Activated B cell treated with CpG ODN at 0.5 μM for 24 hours (primary cell): ENCODE data around the gene ACD. TPM values are rescaled to one million over a fixed set of nuclear protein-coding genes. Genes with fewer than 3 reads are reported as not detected.

ENCODE experiments used
- ATAC-seq: fragments of 200-7000 bp; cut with Tn5 transposase; one replicate; pipeline ENCODE4 v1.10.0; 2021; ENCODE audit warnings: low read depth, mild to moderate bottlenecking, moderate library complexity
- CTCF ChIA-PET: fragments of 350-600 bp; sonication (Branson Sonifier 250); formaldehyde crosslinking; loops from one replicate; lab custom pipeline; 2021; ENCODE audit warnings: antibody characterized with exemption; lab: Charles Lee
- POLR2A ChIA-PET: fragments of 350-600 bp; sonication (Branson Sonifier 250); formaldehyde crosslinking; loops from one replicate; lab custom pipeline; 2021; ENCODE audit warnings: antibody characterized with exemption; lab: Charles Lee
- DNase-seq: peaks from one replicate; pipeline ENCODE4 v3.0.0; 2022
- H3K27ac Mint-ChIP-seq: one replicate; pipeline ENCODE4 v1.8.0; 2020; ENCODE audit warnings: mixed read lengths
- H3K27me3 Mint-ChIP-seq: one replicate; pipeline ENCODE4 v1.8.0; 2021; ENCODE audit warnings: mixed read lengths
- H3K36me3 Mint-ChIP-seq: one replicate; pipeline ENCODE4 v1.8.0; 2021; ENCODE audit warnings: low read depth, mixed read lengths
- H3K4me1 Mint-ChIP-seq: one replicate; pipeline ENCODE4 v1.8.0; 2021; ENCODE audit warnings: mixed read lengths
- H3K4me3 Mint-ChIP-seq: one replicate; pipeline ENCODE4 v1.8.0; 2020; ENCODE audit warnings: mild to moderate bottlenecking, mixed read lengths
- H3K9me3 Mint-ChIP-seq: one replicate; pipeline ENCODE4 v1.8.0; 2020; ENCODE audit warnings: mixed read lengths
- intact Hi-C: fragments of 100-400 bp; cut with micrococcal nuclease; formaldehyde crosslinking; loops from one replicate; pipeline ENCODE4 v1.15.1; 2024
- total RNA-seq: library from RNA; stranded (reverse); gene quantifications from 2 replicates; pipeline ENCODE4 v1.2.3, GENCODE V29; 2022
- TF ChIP-seq, protein P1 (sequence below): fragments of 200-600 bp; IDR thresholded peaks from one replicate; pipeline ENCODE4 v1.8.0; 2022; ENCODE audit warnings: antibody characterized with exemption, mild to moderate bottlenecking

Gene ACD
- total RNA-seq, 1 donor from 2014 or later = 38.2 TPM

DNA sequence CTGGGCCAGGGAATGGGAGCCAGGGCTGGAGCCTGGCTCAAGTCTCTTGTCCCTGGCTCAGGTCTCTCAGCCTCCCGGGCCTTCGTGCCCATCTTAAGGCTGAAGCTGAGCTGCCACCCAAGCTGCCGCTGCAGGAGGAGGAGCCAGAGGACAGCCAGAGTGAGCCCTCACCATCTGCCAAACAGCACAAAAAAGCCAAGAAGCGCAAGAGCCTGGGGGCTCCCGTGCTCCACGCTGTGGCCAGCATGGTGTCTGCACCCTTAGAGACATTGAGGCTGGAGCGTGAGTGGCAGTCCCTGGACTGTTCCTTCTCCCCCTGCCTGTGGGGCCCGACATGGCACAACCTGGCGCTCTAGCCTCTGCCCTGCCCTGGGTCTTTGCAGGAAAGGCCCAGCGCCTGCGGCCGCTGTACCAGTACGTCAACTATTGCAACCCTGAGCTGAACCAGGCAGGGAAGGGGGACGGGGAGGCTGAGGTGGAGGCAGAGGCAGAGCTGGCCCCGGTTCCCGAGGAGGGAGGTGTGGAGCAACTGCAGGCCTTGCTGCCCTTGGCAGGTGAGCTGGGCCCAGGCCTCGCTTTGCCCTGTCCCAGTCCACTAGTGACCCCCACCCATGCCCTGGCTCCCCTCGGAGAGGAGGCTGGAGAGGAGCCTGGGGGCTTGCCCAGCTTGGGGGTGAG lies 7.9 kb upstream of the ACD start:
- Mint-ChIP-seq H3K9me3 (no peaks in the 10 kb centered on the region), H3K4me1 (peaks cover 49% of the 10 kb centered on the region), H3K36me3 (no peaks in the 10 kb centered on the region), H3K4me3 (peak overlapping the region; percentile 87), H3K27me3 (no peaks in the 10 kb centered on the region), H3K27ac (peak overlapping the region; percentile 85)
- ATAC-seq (peak; percentile 84), DNase-seq (peak; percentile 66)
- intact Hi-C loops = loop anchor here (1.0 to 10.0 kb wide), 12 partner anchors 106 to 567 kb away; partner anchors contain the start of genes ATP6V0D1, B3GNT9, CTCF and ESRP2
- ChIA-PET CTCF (interaction anchor here (0.6 to 6.6 kb wide), 15 partner anchors 24 to 187 kb away, joined by 3 to 61 read pairs (median 5); partner anchors contain the start of genes ATP6V0D1 and CARMIL2), POLR2A (interaction anchor here (0.6 to 2.5 kb wide), 11 partner anchors 18 to 417 kb away, joined by 3 to 9 read pairs (median 3); partner anchors contain the start of genes CARMIL2, CTCF, GFOD2 and NFATC3)
- TF ChIP-seq, protein P1, sequence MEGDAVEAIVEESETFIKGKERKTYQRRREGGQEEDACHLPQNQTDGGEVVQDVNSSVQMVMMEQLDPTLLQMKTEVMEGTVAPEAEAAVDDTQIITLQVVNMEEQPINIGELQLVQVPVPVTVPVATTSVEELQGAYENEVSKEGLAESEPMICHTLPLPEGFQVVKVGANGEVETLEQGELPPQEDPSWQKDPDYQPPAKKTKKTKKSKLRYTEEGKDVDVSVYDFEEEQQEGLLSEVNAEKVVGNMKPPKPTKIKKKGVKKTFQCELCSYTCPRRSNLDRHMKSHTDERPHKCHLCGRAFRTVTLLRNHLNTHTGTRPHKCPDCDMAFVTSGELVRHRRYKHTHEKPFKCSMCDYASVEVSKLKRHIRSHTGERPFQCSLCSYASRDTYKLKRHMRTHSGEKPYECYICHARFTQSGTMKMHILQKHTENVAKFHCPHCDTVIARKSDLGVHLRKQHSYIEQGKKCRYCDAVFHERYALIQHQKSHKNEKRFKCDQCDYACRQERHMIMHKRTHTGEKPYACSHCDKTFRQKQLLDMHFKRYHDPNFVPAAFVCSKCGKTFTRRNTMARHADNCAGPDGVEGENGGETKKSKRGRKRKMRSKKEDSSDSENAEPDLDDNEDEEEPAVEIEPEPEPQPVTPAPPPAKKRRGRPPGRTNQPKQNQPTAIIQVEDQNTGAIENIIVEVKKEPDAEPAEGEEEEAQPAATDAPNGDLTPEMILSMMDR = no peak

DNA sequence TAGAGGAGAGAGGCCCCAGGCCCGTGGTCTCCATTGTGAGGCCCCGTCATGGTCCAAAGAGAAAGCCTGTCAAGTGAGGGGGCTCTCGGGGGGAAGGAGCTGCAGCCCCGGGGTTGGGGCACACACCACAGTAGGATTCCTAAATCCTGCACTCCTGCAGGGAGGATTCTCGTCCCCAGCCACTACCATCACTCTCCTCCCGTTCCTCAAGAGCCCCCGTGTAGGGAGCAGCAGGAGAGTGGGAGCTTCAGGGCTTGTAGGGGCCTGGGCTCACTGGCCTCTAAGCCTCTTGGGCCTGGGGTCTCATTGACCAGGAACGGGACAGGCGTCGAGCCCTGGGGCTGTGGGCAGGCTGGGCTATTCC lies 7.4 kb upstream of the ACD start:
- ATAC-seq (no peak), DNase-seq (no peak)
- CTCF ChIA-PET = interaction anchor here (0.6 to 6.6 kb wide), 15 partner anchors 23 to 186 kb away, joined by 3 to 61 read pairs (median 5); partner anchors contain the start of genes ATP6V0D1 and CARMIL2
- no peaks in the 10 kb centered on the region for H3K36me3 Mint-ChIP-seq
- no peaks in the 10 kb centered on the region for H3K9me3 Mint-ChIP-seq
- peak overlapping the region; percentile 85 for H3K27ac Mint-ChIP-seq
- intact Hi-C loops = loop anchor here (5.0 to 10.0 kb wide), 5 partner anchors 240 to 567 kb away; partner anchors contain the start of genes B3GNT9, ESRP2, FBXL8 and TRADD
- POLR2A ChIA-PET = interaction anchor here (0.7 to 2.5 kb wide), 7 partner anchors 51 to 418 kb away, joined by 3 to 9 read pairs (median 5); partner anchors contain the start of genes ATP6V0D1, CTCF, GFOD2 and NFATC3
- peak overlapping the region; percentile 87 for H3K4me3 Mint-ChIP-seq
- TF ChIP-seq, protein P1 = no peak
- peaks cover 43% of the 10 kb centered on the region for H3K4me1 Mint-ChIP-seq
- H3K27me3 Mint-ChIP-seq = no peaks in the 10 kb centered on the region

DNA sequence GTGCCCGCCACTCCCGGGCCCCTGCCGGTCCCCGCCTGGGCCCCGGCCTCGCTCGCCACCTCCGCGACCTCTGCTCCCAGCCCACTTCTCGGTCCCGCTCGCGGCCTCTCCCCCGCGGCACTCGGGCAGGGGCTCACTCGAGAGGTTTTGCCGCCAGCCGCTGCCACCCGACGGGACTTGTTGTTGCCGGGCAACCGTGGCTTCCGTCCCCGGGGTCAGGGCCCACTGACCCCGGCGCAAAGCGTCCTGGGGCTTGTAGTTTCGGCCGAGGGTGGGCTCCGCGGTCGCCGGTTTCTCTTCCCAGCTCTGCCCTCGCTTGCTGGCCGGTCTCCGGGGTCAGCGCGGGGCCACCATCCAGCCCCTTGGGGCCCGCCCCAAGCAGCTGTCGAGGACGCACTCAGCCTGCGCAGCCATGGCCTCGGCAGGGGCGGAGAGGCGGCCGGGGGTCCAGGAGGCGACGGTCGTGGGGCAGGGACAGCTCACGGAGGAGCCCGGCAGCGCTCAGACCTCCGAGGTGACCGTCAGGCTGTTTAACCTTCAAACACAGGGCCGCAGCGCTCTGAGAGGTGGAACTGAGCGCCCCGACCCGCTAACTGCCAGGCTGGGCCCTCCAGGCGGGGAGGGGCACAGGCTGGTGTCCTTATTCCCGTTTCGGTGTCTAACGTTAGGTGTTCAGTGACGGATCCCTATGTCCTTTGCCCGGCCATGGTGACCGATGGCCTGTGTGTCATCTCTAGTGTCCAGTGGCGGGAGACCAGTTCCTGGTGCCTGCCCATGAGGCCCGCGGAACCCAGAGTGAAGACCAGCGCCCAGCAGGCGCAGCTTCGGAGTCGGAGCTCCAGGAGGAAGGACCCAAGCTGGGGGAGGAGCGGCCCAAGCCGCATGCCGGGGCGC lies 6.7 kb upstream of the ACD start, which contains the start of the genes C16orf86 and ENKD1:
Gene C16orf86 (plus strand): TSS at position 256 of the 894 bp plus-strand sequence. CDS start 157 bp downstream, at position 413.
Gene ENKD1 (minus strand): TSS at position 192 of the 894 bp plus-strand sequence. CDS start 308 bp downstream, outside the sequence.
- CTCF ChIA-PET = interaction anchor here (0.6 to 6.6 kb wide), 16 partner anchors 23 to 186 kb away, joined by 3 to 61 read pairs (median 4); partner anchors contain the start of genes ATP6V0D1 and CARMIL2
- no peaks in the 10 kb centered on the region for H3K9me3 Mint-ChIP-seq
- ATAC-seq (peak; percentile 71), DNase-seq (peak; percentile 77)
- H3K27ac Mint-ChIP-seq = peak within 1 kb of the TSS; percentile 85
- intact Hi-C loops = loop anchor here (5.0 to 10.0 kb wide), 5 partner anchors 240 to 568 kb away; partner anchors contain the start of genes B3GNT9, ESRP2, FBXL8 and TRADD
- no peaks in the 10 kb centered on the region for H3K27me3 Mint-ChIP-seq
- no peaks in the 10 kb centered on the region for H3K36me3 Mint-ChIP-seq
- POLR2A ChIA-PET = interaction anchor here (0.7 to 2.5 kb wide), 9 partner anchors 22 to 418 kb away, joined by 3 to 9 read pairs (median 5); partner anchors contain the start of genes ATP6V0D1, CARMIL2, CTCF and GFOD2
- peaks cover 43% of the 10 kb centered on the region for H3K4me1 Mint-ChIP-seq
- TF ChIP-seq, protein P1 = no peak
- H3K4me3 Mint-ChIP-seq = peak within 1 kb of the TSS; percentile 87

DNA sequence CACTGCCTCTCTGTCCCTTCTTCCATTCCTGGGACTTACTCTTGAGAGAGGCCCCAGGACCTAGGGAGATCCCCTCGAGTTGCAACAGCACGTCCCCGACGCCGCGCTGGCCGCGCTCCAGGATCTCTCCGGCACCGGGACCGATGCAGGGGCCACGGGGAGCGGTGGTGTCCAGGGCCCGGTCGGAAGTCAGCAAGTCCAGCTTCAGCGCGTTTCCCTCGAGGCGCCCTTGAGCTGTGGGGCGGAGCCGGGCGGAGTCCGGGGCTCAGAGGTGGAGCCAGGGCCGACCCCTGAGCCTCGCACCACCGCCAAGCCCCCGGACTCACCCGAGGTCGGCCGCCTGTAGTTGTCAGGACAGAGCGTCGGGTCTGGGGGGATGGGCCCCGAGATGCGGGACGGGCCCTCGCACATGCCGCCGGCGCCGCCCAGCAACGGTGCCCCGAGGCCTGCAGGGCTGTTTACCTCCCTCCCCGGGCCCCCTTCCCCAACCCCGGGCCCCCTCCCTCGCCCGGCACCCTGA lies 6.0 kb upstream of the ACD start:
- peak overlapping the region; percentile 69 for H3K4me3 Mint-ChIP-seq
- ATAC-seq (no peak), DNase-seq (no peak)
- TF ChIP-seq, protein P1 = no peak
- intact Hi-C loops = loop anchor here (5.0 to 10.0 kb wide), 5 partner anchors 239 to 569 kb away; partner anchors contain the start of genes B3GNT9, ESRP2, FBXL8 and TRADD
- no peak overlapping the region for H3K27ac Mint-ChIP-seq
- POLR2A ChIA-PET = interaction anchor here (0.7 to 2.5 kb wide), 4 partner anchors 21 to 145 kb away, joined by 3 to 9 read pairs (median 5); partner anchors contain the start of gene CARMIL2
- H3K9me3 Mint-ChIP-seq = no peaks in the 10 kb centered on the region
- CTCF ChIA-PET = interaction anchor here (1.1 to 6.6 kb wide), 6 partner anchors 22 to 185 kb away, joined by 3 to 61 read pairs (median 14); partner anchors contain the start of genes ATP6V0D1 and CARMIL2
- no peaks in the 10 kb centered on the region for H3K36me3 Mint-ChIP-seq
- H3K27me3 Mint-ChIP-seq = no peaks in the 10 kb centered on the region
- H3K4me1 Mint-ChIP-seq = peaks cover 50% of the 10 kb centered on the region
